Measurements from ENCODE around the gene PLXNB3.

Gene PLXNB3

DNA sequence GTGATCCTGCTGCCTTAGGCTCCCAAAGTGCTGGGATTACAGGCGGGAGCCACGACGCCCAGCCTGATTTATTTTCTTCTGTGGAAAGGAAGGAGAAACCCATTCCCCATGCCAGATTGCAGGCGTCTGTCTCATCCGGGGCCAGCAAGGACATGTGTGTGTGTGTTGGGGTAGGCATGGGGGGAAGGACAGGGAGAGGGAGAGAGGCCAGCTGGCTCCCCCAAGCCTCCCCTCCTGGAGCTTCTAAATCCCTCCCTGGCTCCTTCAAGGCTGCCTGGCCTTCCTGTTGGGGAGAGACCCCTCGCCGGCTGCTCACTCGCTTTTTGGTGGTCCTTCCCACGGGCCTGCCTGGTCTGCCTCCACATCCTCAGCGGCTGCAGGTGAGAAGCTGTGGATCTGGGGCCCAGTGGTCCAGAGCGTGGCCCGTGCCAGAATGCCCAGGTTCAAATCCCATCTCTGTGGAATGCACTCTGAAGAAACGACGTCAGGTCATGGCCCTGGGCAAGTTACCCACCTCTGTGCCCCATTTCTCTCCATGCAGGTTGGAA lies 1.3 kb upstream of the PLXNB3 start:
- DNase-seq = no peak

DNA sequence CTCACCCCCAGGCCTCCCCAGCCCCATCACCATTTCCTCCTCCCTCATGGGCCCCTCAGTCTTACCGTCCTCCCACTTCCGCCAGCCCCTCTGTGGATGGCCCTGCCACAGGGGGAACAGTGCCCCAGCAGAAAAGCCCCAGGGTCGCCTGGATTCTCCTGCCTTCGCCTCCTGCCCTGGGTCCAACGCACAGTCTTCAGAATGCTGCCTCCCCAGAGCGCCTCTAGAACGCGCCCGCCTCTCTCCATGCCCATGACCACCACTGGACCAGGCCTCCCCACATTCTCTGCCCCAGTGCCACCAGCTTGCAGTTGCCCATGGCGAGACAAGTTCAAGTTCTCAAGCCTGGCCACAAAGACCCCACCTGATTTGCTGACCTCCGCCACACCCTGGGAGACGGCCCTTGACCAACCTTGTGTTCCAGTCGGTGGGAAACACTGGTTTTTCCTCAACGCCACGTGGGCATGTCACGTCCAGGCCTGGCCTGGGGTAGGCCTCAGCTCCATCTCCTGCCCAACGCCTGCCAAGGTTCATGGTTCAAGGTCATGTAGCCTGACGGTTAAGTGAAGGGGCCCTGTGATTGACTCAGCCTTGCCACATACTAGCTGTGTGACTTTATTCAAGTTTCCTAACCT lies 634 bp upstream of the PLXNB3 start:
- peak in 1 of 5 donors; percentile 7 for DNase-seq

DNA sequence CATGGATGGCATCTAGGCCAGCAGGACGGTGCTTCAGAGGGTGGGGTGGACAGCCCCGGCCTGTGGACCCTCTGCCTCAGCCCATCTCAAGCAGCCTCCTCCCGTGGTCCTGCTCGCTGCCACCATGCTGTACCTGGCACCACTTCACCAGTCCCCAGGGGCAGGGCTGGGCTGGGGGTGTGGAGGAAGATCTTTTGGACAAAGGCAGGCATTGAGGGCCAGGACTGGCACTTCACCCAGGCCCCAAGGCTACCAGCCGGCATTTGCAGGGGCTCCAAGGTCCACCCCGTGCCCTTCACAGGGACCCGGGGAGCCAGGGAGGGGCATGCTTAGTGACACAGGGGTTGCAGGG lies 713 bp downstream of the PLXNB3 start:
- peak in 1 of 5 donors; percentile 4 for DNase-seq

GRCh38 chrX:153765138-153766079 lies 1.4 kb downstream of the PLXNB3 start:
- peak in 1 of 5 donors; percentile 3 for DNase-seq

DNA sequence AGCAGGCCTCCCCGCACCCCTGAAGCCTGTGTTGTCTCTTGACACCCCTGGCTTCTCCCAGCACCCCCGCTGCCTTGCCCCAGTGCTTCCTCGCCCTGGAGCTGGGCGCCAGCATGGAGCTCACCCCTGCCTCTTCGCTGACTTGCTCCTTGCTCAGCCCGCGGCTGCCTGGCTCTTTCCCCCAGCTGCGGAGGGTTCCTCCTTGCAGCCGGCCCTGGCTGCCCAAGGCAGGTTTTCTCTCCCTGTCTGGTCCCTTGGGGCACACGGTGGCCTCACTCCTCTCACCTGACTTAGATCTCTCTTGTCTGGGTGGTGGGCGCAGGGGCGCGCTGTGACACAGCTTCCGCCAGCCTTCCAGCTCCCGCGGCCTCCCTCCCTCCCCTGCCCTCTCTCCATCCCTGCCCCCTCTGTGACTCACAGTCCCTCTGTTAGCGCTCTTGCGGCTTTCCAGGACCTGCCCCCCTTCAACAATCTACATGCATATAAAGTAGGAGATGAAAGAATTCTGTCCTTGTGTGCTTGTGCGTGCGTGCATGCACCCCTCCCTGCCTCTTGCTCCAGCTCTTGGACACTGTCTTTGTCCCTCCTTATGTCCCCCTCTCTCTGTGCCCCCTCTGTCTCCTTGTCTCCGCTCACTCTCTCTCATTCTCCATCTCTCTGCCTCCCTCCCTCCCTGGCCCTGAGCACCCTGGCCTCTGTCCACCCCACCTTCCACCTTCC lies 2.2 kb downstream of the PLXNB3 start:
- DNase-seq = no peak

DNA sequence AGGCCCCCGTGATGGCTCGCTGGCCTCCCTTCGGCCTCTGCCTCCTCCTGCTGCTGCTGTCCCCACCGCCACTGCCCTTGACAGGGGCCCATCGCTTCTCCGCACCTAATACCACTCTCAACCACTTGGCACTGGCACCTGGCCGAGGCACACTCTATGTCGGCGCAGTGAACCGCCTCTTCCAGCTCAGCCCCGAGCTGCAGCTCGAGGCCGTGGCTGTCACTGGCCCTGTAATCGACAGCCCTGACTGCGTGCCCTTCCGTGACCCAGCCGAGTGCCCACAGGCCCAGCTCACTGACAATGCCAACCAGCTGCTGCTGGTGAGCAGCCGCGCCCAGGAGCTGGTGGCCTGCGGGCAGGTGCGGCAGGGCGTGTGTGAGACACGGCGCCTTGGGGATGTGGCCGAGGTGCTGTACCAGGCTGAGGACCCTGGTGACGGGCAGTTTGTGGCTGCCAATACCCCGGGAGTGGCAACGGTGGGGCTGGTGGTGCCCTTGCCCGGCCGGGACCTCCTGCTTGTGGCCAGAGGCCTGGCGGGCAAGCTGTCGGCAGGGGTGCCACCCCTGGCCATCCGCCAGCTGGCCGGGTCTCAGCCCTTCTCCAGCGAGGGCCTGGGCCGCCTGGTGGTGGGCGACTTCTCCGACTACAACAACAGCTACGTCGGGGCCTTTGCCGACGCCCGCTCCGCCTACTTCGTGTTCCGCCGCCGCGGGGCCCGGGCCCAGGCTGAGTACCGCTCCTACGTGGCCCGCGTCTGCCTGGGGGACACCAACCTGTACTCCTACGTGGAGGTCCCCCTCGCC lies 3.0 kb downstream of the PLXNB3 start:
- DNase-seq = no peak

DNA sequence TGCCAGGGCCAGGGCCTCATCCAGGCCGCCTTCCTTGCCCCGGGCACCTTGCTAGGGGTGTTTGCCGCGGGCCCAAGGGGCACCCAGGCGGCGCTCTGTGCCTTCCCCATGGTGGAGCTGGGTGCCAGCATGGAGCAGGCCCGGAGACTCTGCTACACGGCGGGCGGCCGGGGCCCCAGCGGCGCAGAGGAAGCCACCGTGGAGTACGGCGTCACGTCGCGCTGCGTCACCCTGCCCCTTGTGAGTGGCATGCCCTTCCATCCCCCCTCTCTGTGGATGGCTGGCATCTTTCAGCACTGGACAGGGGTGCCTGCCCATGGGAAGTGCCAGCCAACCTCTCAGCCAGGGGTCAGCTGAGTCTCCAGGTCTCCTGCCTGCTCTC lies 3.6 kb downstream of the PLXNB3 start:
- peak in 1 of 5 donors; percentile 3 for DNase-seq

DNA sequence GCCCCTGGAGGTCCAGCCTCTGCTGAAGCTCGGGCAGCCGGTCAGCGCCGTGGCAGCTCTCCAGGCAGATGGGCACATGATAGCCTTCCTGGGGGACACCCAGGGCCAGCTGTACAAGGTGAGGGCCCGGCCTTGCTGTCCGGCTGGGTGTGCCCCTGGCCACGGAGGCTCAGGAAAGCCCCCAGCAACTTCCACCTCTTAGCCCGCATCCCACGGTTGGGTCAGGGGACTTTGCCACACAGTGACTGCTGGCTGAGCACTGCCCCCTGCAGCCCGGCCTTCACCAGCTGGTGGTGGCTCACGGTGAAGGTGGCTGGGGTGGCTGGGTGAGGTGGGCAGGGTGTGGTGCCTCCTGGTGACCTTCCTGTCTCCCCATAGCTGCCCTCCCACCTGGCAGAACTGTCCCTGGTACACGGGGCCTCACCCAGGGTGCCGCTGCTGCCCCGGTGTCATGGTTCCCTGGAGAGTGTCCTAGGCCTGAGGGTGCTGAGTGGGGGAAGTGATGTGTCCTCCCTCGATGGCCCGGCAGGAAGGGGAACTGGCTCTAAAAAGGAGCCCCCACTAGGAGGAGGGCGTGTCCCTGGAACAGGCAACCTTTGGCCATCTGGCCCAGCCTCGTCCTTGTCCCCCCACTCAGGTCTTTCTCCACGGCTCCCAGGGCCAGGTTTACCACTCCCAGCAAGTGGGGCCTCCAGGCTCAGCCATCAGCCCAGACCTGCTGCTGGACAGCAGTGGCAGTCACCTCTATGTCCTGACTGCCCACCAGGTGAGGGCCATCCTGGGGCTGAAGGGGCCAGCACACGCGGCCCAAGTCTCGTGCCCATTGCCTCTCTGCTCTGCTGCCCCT lies 4.5 kb downstream of the PLXNB3 start:
- peak in 1 of 5 donors; percentile 3 for DNase-seq

- peak in 1 of 5 donors; percentile 4 for DNase-seq
These were observed 5.3 kb downstream of the PLXNB3 start for GRCh38 chrX:153769158-153769864.

GRCh38 chrX:153769865-153770600 lies 6.0 kb downstream of the PLXNB3 start:
- DNase-seq = no peak

DNA sequence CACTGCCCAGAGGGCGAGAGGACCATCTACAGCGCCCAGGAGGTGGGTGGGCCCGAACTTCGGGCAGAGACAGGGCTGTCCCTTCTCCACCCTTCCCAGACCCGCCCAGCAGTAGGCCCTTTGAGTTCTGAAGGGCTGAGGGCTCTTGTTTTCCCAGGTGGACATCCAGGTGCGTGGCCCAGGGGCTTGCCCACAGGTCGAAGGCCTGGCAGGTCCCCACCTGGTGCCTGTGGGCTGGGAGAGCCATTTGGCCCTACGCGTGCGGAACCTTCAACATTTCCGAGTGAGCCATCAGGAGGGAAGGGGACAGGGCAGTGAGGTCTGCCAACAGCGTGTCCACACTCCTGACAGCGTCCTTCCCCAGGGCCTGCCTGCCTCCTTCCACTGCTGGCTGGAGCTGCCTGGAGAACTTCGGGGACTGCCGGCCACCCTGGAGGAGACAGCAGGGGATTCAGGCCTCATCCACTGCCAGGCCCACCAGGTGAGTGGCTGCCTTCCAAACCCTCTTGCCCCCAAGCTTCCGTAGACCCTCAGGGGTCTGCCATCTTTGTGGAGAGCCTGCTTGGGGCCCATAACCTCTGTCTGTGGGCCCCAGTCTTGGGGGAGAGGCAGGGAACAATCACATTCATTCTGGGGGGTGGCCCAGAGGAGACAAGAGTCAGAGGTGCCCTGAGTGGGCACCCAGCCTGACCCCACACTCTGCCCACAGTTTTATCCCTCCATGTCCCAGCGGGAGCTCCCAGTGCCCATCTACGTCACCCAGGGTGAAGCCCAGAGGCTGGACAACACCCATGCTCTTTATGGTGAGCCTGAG lies 6.8 kb downstream of the PLXNB3 start:
- no peak for DNase-seq

GRCh38 chrX:153771415-153772315 lies 7.6 kb downstream of the PLXNB3 start:
- DNase-seq = peak in 1 of 5 donors; percentile 5

DNA sequence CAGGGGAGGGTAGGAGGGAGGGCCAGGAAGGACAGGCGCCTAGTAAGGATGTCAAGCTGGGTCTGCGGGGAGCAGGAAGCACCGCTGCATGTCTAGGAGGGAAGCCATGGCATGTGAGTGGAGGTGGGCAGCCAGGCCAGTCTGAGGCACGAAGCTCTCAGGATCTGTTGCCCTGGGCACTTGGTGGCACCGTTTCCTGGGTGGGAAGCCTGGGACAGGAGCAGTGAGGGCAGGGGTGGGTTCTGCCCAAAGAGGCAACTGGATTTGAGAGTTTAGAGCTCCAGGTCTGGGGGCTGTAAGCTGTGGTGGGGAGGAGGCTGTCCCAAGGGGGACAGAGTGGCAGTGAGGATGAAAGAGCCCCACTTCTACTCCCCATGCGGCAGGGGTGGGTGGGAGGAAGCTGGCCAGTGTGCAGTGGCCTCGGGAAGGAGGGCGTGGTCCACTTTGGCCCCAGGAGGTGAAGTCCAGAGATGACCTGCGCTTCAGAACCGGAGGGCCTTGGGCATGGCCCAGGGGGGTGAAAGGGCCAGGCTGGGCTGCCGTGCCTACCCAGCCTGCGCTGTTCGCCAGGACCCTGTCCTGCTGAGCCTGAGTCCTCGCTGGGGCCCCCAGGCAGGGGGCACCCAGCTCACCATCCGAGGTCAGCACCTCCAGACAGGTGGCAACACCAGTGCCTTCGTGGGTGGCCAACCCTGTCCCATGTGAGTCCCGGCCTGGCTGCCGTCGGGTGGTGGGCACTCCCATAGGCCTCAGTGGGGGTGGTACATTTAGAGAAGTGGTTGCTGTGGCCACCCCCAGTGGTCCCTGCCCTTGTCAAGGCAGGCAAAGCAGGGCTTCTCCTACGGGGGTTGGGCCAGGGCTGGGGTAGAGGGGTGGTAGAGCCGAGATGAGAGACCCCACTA lies 8.5 kb downstream of the PLXNB3 start:
- DNase-seq = peak in 1 of 5 donors; percentile 1

DNA sequence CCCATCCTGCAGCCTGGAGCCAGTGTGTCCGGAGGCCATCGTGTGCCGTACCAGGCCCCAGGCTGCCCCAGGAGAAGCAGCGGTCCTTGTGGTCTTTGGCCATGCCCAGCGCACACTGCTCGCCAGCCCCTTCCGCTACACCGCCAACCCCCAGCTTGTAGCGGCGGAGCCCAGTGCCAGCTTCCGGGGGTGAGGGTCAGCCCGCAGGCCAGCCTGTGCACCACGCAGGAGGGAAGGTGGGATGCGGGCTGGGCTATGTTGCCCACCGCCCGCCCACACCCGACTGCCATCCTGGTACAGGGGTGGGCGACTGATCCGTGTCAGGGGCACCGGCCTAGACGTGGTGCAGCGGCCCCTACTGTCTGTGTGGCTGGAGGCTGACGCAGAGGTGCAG lies 9.2 kb downstream of the PLXNB3 start:
- DNase-seq = peak in 1 of 5 donors; percentile 0

DNA sequence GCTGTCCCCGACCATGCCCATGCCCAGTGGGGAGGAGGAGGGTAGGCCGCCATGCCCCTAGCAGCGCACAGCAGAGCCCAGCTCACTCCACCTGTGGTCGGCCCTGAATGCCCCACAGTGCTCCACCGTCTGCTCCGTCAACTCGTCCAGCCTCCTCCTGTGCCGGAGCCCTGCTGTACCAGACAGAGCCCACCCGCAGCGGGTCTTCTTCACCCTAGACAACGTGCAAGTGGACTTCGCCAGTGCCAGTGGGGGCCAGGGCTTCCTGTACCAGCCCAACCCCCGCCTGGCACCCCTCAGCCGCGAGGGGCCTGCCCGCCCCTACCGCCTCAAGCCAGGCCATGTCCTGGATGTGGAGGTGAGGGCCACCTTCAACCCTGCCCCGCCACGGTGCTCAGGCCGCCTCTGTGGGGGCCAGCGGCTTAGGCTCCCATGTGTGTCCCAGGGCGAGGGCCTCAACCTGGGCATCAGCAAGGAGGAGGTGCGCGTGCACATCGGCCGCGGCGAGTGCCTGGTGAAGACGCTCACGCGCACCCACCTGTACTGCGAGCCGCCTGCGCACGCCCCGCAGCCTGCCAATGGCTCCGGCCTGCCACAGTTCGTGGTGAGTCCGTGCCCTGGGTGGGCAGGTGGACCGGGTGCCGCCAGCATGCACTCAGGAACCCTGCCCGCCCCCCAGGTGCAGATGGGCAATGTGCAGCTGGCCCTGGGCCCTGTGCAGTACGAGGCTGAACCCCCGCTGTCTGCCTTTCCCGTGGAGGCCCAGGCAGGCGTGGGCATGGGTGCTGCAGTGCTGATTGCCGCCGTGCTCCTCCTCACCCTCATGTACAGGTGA lies 9.9 kb downstream of the PLXNB3 start:
- DNase-seq = no peak

Measured in T-helper 1 cell (primary cell).